GM13977 (cell line): ENCODE measurements around the gene HS6ST1.
A peak's percentile ranks its signal among the peaks of the same experiment; 100 is the strongest.

Experiments used
- DNase-seq: peaks from one replicate; pipeline ENCODE4 v3.0.0; 2012; ENCODE audit warnings: low spot score
- CTCF ChIP-seq: IDR thresholded peaks from 2 replicates; pipeline ENCODE4 v1.5.1; 2012; ENCODE audit warnings: mild to moderate bottlenecking, control low read depth; ENCODE audit not compliant: insufficient read depth; ENCODE audit errors: extremely low read depth, missing control alignments
- in situ Hi-C: fragments of 300-500 bp; cut with MboI; formaldehyde crosslinking; loops from one replicate; pipeline ENCODE4 v1.12.0; 2022; ENCODE audit warnings: low sequenced_read_pairs, low pct_unique_long_range_greater_than_20kb, mixed read lengths, inconsistent platforms; ENCODE audit not compliant: unreplicated experiment

Gene HS6ST1

GRCh38 chr2:128306081-128306930, 12.4 kb downstream of the HS6ST1 start:
- TF ChIP-seq CTCF = no peak
- in situ Hi-C loops = no loop called here
- DNase-seq = no peak

- TF ChIP-seq CTCF = no peak
- in situ Hi-C loops = no loop called here
- peak; percentile 67 for DNase-seq
Measured at GRCh38 chr2:128305555-128306080, 13.1 kb downstream of the HS6ST1 start.

- DNase-seq = no peak
- in situ Hi-C loops = no loop called here
- TF ChIP-seq CTCF = no peak
Measured at GRCh38 chr2:128304715-128305554, 13.7 kb downstream of the HS6ST1 start.

GRCh38 chr2:128304330-128304714, 14.3 kb downstream of the HS6ST1 start:
- no peak for TF ChIP-seq CTCF
- in situ Hi-C loops = no loop called here
- DNase-seq = no peak

- DNase-seq = no peak
- in situ Hi-C loops = no loop called here
- no peak for TF ChIP-seq CTCF
Measured at GRCh38 chr2:128303911-128304310, 14.8 kb downstream of the HS6ST1 start.

- in situ Hi-C loops = no loop called here
- DNase-seq = no peak
- TF ChIP-seq CTCF = no peak
Measured at GRCh38 chr2:128303095-128303791, 15.4 kb downstream of the HS6ST1 start.
